Measurements from ENCODE around the gene FKBP1A. TPM values are rescaled to one million over a fixed set of nuclear protein-coding genes. Genes with fewer than 3 reads are reported as not detected.

The FKBP1A gene
- total and polyA plus RNA-seq, 9 of the 15 experiments (the other 6 are each of a cell fraction or from before 2014, with no cell fraction given), result 48.8 to 502 (median 89.6) TPM

- TF ChIP-seq, protein P1, sequence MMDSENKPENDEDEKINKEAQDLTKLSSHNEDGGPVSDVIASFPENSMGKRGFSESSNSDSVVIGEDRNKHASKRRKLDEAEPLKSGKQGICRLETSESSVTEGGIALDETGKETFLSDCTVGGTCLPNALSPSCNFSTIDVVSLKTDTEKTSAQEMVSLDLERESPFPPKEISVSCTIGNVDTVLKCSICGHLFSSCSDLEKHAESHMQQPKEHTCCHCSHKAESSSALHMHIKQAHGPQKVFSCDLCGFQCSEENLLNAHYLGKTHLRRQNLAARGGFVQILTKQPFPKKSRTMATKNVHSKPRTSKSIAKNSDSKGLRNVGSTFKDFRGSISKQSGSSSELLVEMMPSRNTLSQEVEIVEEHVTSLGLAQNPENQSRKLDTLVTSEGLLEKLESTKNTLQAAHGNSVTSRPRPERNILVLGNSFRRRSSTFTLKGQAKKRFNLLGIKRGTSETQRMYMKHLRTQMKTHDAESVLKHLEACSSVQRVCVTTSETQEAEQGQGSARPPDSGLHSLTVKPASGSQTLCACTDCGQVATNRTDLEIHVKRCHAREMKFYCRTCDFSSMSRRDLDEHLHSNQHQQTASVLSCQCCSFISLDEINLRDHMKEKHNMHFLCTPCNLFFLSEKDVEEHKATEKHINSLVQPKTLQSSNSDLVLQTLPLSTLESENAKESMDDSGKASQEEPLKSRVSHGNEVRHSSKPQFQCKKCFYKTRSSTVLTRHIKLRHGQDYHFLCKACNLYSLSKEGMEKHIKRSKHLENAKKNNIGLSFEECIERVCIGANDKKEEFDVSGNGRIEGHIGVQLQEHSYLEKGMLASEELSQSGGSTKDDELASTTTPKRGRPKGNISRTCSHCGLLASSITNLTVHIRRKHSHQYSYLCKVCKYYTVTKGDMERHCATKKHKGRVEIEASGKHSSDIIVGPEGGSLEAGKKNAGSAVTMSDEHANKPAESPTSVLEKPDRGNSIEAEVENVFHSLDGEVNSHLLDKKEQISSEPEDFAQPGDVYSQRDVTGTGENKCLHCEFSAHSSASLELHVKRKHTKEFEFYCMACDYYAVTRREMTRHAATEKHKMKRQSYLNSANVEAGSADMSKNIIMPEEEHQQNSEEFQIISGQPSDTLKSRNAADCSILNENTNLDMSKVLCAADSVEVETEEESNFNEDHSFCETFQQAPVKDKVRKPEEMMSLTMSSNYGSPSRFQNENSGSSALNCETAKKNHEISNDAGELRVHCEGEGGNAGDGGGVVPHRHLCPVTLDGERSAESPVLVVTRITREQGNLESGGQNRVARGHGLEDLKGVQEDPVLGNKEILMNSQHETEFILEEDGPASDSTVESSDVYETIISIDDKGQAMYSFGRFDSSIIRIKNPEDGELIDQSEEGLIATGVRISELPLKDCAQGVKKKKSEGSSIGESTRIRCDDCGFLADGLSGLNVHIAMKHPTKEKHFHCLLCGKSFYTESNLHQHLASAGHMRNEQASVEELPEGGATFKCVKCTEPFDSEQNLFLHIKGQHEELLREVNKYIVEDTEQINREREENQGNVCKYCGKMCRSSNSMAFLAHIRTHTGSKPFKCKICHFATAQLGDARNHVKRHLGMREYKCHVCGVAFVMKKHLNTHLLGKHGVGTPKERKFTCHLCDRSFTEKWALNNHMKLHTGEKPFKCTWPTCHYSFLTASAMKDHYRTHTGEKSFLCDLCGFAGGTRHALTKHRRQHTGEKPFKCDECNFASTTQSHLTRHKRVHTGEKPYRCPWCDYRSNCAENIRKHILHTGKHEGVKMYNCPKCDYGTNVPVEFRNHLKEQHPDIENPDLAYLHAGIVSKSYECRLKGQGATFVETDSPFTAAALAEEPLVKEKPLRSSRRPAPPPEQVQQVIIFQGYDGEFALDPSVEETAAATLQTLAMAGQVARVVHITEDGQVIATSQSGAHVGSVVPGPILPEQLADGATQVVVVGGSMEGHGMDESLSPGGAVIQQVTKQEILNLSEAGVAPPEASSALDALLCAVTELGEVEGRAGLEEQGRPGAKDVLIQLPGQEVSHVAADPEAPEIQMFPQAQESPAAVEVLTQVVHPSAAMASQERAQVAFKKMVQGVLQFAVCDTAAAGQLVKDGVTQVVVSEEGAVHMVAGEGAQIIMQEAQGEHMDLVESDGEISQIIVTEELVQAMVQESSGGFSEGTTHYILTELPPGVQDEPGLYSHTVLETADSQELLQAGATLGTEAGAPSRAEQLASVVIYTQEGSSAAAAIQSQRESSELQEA (IDR thresholded peaks at IDR 0.05; ENCODE audit: low read depth), result no peak
- TF ChIP-seq FOXO4 (CRISPR knock-in tag; IDR thresholded peaks at IDR 0.05), result no peak
- no peak for TF ChIP-seq ZNF354B (CRISPR knock-in tag; IDR thresholded peaks at IDR 0.05)
- no peak for TF ChIP-seq ZNF197 (CRISPR knock-in tag; IDR thresholded peaks at IDR 0.05; ENCODE audit: low read depth)
Observed at GRCh38 chr20:1334761-1335160, 58.1 kb downstream of the FKBP1A start (continued).

Data from K562 (cell line).